Stimulated activated CD4-positive, alpha-beta T cell treated with anti-CD3 and anti-CD28 coated beads, TNF-alpha, amount 100 ng/mL, for 24 hours (primary cell): ENCODE data around the gene AANAT.

Experiments used
- DNase-seq, 3 experiments: peaks; one replicate each; pipeline ENCODE4 v3.0.0-alpha.2; 2020; ENCODE audit warnings: low read depth in 3 of 3

The AANAT gene

DNA sequence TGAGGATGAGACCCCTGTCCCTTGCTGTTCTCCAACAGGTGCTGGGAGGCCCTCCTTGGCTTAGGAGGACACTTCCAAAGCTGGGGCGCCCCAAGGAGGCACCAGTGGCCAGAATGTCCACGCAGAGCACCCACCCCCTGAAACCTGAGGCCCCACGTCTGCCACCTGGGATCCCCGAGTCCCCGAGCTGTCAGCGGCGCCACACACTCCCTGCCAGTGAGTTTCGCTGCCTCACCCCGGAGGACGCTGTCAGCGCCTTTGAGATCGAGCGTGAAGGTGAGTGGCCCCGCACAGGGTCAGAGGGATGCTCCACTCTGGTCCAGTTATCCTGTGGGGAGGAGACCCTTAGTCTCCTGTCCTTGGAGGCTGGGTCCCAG lies 1.2 kb downstream of the AANAT start:
- DNase-seq = no peak

DNA sequence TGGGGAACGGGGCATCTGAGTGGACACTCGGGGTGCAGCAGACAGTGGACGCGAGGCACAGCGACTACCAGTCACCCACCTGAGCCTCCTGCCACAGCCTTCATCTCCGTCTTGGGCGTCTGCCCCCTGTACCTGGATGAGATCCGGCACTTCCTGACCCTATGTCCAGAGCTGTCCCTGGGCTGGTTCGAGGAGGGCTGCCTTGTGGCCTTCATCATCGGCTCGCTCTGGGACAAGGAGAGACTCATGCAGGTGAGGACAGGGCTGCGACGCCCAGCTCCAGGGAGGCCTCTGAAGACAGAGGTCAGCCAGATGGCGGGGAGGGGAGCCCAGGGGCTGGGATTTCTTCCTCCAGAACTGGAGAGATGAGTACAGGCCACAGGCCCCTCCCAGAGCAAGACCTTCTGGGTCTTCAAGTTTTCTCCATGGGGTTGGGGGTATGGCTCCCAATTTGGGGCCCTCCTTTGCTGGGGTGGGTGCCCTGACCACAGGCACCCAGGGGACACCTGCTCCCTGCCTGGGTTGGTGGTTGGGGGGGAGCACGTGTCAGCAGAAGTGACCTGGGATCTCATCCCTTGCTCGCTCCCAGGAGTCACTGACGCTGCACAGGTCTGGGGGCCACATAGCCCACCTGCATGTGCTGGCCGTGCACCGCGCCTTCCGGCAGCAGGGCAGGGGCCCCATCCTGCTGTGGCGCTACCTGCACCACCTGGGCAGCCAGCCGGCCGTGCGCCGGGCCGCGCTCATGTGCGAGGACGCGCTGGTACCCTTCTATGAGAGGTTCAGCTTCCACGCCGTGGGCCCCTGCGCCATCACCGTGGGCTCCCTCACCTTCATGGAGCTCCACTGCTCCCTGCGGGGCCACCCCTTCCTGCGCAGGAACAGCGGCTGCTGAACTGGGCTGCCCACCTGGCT lies 1.9 kb downstream of the AANAT start:
- DNase-seq = no peak

DNA sequence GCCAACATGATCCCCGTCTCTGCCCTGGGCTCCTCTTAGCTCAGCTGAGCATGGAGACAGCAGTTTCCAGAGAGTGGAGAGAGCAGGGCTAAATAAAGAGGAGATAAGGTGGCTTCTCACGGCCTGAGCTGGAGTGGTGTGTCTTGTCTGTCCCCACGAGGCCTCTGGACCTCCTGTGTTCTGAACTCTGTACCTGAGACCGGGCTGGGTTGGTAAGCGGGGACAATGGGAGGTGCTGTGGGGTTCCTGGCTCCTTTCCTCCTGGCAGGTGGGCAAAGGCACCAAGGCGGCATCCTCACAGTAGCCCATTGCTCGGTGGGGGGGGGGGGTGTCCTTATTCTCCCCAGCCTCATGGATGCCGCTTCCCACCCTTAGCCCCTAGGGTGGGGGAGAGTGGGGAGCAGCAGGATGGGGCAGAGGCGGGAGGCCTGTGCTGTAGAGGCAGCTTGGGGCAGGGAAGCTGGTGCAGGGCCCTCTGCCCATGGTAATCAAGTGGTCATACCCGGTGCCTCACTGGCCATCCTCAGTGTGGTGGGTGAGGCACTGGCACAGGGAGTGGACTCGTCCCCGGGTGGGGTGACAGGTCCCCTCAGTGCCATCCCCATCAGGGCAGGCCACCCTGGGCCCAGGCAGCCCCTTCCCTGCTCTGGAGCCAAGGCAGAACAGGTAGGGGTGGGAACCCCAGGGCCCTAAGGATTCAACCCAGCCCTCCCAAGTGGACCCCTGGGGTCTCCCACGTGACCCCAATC lies 2.8 kb downstream of the AANAT start:
- DNase-seq = no peak

DNA sequence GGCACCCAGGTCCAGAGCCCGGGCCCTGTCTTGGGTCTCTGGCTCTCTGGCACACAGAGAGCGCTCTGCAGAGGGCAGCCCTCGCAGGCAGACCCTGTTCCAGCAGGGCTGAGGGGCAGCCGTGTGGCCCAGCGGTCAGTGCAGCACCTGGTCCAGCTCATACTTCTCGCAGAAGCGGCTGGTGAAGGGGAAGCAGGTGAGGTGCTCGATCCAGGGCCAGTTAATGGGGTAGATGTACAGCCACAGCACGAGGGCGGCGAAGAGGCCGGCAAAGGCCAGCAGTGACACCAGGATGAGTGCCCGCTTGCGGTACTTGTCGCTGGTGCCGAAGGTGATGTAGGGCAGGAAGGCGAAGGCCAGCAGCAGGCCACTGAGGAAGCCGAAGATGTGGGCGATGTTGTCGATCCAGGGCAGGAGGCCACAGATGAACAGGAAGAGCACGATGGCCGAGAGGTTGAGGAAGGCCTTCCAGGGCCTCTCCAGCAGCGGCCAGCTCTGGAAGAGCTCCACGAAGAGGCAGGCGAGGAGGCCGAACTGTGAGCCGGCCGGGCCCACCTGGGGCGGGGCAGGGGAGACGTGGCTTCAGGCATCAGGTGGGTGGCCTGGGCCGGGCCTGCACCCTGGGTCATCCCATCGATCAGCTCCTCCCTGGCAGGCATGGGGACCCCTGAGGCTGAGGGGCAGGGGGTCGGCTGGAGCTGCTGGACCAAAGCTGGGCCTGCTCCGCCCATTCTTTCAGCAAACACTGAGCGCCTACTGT lies 4.3 kb downstream of the AANAT start:
- DNase-seq = no peak

DNA sequence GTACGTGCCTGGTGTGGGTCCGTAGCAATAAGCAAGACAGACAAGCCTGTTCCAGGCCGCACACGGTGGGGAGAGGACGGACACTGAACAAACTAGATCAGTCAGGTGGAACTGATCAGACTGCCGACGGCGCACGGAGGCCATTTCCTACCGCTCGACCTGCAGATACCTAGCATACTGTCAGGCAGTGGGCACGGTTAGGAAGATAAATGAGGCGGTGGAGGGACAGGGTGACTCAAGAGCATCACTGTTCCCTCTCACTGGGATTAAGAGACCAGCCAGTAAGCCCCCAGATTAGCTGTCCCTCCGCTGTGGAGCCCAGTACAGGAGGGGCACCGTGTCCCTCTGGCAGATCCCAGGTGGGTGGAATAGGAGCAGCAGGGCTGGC lies 4.8 kb downstream of the AANAT start:
- DNase-seq = no peak

DNA sequence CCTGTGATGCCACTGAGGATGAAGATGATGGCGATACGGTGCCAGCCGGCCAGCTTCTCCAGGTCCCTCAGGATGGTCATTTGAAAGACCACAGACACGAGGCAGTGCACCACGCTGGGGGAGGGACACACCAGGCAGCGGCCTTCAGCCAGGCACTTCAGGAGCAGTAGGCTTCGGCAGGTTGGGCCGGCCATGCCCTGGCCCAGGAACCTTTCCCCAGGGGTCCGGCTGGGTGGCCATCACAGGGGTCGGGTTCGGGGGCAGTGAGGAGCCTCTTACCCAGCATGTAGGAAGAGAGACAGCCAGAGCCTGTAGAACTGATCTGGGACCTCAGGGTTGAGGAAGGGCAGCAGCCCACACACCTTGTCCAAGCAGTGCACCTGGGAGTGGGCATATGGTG lies 5.3 kb downstream of the AANAT start:
- no peak for DNase-seq

DNA sequence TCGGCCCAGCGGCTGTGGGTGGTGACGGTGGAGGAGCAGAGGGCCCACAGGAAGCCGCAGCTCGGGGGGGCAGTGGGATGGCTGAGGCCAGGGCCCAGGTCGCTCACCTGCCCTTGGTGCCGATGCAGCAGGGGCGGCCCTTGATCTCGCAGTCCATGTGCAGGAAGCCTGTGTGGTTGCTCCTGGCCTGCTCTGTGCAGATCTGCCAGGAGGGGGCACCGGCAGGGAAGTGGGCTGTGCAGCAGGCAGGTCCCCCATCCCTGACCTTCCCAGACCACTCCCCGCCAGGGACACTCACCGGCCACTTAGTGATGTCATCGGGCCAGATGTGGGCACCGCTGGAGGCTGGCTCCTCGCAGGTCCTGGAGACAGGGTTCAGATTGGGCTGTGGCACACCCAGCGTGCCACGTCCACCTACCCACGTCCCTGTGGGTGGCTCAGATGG lies 6.2 kb downstream of the AANAT start:
- no peak for DNase-seq

DNA sequence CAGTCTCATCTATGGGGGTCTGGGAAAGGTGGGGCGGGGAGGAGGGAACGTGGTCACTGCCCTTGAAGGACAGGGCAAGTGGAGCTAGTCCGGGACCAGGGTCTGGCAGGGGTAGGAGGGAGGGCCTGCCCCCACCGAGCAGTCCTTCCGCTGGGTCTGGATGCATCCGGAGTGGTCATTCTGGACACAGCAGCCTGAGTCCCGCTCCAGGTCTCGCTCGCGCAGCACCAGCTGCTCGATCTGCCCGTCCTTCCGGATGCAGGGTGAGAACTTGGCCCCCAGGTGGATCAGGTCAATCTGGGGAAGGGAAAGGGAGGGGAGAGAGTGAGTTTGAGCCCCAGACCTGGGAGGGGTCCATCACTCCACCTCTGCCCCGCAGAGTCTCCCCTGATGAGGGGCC lies 6.8 kb downstream of the AANAT start:
- DNase-seq = no peak

DNA sequence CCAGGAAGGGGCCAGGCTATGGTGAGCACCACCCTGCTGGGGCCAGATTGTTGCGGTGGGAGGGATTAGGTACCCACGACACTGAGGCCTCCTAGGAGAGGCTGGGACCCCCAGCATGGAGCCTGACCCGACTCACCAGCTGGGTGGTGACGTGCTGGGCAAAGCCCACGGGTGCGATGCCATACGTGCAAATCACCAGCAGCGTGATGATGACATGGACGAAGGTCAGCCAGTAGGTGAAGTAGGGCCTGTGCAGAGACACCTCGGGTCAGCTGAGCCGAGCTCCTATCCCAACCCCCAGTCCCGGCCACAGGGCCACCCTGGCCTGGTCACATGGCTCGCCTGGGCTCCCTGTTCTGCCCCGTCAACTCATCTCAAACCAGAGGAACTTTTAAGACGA lies 7.5 kb downstream of the AANAT start:
- DNase-seq = no peak

DNA sequence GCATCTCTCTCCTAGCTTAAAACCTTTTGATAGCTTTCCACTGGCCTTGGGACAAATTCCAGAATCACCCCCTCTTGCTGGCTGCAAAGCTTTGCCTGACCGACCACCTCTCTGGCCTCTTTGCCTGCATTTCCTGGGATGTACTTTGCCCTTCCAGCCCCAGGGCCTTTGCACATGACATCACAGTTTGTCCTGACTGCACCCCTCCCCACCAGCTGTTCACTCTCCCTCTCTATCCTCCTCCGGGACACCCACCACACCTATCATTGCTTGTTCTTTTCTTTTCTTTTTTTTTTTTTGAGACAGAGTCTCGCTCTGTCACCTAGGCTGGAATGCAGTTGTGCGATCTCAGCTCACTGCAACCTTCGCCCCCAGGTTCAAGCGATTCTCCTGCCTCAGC lies 7.9 kb downstream of the AANAT start:
- DNase-seq = no peak

DNA sequence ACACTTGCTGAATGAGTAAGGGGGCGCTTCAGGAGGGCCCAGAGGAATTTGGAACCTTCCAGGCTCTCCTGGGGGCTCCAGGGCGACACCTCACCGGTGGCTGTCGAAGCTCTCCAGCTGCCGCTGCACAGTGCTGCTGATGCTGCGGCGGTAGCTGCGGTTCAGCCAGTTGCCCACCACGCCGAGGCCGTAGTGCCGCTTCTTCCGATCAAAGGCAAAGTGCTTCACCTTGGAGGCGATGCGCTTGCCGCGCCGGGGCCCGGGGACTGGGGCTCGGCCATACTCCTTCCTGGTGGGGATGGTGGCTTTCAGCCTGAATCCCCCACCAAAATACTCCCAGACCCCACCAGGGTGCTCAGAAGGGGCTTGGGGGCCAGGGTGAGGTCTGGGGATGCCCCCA lies 9.3 kb downstream of the AANAT start:
- no peak for DNase-seq

DNA sequence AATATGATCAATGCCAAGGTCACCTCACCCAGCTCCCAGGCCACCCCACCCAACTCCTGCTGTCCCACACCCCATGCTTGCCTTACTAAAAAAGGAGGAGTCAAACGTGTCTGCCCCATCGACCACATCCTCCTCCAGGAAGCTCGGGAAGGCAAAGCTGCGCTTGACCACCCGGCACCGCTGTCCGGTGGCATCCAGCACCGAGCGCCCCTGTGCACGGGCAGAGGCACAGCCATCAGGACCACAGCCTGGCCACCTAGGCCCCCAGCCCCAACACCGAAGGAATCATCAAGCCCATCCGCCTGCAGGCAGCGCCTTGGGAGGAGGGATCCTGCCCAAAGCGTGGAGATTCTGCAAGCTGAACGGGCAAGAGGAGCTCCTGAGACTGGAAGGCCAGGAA lies 10.2 kb downstream of the AANAT start:
- DNase-seq = no peak

DNA sequence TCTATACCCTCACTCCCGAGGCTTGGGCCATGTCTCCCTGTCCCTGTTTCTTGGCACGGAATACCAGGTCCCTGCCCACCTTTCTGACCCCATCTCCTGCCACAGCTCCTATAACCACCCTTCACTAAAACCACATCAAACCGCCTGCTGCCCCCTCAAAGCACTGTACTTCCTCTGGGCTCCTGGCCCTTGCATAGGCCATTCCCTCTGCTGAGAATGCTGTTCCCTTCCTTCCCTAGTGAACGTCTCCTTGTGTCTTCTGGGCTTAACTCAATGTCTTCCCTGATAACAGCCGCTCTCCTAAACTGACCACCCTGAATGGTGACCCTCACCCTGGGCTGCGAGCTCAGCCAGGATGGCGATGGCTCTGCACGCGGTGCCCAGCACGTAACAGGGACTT lies 10.7 kb downstream of the AANAT start:
- no peak for DNase-seq

DNA sequence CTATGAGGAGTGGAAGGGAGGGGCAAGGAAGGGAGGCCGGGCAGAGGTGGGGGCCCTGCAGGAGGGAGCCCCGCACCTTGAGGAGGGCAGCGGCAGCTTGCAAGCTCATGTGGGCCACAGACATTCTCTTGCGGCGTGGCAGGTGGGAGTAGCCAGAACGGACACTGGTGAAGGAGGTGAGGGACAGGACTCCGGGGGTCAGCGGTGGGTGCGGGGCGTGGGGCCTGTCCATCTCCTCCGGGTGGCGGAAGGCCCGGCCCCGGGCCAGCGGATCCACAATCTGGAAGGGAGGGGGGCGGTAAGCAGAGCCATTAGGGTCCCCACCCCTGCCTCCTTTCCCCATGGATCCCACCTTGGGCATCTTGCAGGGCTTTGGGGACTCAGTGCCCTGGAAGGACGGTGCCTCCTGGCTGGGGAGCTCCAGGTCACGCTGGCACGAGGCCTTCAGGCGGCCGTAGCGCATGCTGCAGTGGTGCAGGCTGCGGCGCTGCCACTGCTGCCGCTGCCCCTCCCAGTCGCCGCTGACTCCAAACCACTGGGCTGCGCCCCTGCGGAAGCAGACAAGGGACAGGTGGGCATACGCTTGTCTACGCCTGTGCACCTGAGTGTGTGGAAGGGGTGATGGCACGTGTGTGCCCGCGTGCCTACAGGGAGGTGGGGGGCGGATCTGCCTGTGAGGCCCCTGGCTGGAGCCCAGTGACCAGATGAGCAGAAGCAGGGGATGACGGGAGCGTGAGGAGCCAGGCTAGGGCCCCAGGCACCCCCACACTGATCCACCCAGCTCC lies 11.5 kb downstream of the AANAT start:
- DNase-seq = no peak

DNA sequence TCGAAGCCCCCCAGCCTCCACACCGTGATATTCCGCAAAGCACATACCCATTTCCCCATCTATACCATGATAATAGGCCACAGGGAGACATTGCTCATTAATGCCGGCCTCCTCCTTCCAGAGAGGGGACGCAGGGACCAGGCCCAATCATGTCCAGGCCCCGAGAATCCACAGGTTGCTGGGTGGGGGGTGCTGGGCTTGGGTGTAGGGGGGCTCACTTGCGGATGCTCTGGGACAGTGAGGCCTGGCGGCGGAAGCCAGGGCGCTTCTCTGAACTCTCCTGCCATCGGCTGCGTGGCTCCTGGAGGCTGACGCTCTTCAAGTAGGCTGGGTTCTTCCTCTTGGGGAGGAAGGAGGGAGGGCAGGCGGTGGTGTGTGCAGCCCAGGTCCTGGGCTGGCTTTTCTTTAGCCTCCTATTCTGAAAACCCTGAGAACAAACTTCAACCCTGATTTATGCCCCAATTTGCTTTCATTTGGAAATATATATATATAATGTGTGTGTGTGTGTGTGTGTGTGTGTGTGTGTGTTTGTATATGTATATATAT lies 12.2 kb downstream of the AANAT start:
- no peak for DNase-seq

DNA sequence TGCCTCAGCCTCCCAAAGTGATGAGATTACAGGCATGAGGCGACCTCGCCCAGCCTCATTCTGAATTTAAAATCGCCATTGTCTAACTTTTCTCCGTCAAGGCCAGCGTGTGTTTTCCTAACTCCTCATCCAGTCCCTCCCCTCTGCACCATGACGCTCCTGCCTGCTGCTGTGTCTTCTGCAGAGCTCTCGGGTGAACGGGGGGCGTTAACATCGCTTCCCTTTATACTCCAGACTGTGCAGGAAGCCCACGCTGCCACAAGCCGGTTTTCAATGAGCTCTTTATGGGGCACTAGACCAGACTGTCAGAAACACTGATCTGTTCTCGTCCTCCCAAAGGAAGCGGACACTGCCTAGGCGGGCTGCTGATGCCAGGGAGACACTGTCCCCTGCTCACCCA lies 13.2 kb downstream of the AANAT start:
- DNase-seq = no peak

DNA sequence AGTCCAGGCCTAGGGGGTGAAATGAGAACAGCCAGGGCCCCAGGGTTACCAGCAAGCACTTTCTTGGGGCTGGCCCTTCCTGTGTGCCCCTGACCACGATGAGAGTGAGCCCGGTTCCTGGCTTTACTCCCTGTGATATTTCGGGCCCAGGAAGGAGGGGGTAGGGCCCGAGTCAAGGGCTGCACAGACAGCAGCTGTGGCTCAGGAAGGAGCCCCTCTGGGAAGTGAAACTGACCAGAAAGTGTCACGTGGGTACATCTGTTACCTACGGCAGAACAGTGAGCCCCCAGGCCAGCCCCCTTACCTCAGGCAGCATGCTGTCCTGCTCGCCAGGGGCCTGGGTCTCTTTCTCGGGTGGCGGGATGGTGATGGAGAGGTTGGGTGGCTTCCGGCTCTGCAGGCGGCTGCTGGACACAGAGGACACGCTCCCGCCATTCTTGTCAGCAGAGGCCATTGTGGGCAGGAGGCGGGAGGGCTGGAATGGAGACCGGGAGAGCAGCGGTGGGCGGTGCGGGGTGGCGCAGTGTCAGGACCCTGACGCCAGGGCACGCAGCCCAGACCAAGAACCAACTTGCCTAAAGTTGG lies 13.8 kb downstream of the AANAT start:
- no peak for DNase-seq

DNA sequence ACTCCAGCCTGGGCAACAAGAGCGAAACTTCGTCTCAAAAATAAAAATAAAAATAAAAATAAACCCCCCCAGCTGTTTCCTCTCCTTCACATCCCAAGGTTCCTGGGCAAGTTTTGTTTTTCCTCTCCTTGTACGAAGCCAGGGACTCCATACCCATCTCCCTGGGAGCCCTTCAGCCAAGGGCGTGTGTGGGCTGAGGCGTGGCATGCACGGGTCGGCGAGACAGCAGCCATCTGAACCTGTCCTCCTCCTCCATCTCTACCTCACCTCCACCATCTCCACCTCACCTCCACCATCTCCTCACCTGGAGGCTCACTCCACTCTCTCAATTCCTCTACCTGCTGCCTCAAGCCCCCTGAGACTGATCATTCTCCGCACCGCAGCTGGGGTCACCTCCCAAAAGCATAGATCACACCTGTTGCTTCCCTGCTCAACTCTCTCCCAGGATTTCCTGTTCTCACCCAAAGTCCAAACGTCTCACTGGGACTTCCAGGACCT lies 16.9 kb downstream of the AANAT start:
- no peak for DNase-seq

DNA sequence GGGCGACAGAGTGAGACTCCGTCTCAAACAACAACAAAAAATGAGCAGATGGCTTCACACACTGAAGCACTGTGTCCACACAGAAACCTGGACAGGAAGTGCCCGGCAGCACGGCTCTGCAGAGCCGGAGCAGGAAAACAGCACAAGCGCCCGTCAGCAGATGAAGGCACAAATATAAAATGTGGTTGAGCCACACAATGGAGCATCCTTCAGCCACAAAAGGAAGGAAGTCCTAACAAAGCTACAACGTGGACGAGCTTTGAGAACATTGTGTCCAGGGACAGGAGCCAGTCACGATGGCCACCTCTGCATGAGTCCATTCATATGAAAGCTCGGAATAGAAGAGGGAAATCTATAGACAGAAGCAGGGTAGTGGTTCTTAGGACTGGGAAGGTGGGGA lies 18.2 kb downstream of the AANAT start:
- DNase-seq = no peak

DNA sequence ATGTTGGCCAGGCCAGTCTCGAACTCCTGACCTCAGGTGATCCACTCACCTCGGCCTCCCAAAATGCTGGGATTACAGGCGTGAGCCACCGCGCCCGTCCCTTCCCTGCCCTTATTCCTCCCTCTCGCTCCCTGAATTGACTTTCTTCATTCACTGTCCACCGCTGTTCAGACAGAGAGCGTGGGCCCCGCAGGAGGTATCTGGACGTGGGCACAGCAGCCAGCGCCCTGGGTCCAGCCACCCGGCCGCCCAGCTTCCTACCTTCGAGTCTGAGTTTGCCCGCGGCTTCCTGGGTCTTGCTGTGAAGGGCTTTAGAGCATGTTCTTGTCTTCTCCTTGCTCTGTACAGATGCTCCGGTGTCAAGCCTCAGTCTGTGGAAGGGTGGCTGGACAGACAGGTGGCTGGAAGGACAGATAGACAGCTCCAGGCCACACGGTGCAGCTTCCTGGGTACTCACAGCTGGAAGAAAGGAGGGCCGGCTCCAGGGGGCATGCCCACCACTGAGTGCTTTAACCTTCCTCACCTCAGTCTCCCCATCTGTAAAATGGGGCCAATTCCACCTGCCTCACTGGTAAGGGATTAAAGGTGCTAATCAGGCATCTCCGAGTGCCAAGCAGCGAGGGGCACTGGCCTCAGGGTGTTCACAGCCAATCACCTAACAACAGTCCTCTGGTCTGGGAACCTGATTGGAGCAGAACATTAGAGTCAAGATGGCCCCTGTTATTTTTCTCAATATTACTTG lies 20.2 kb downstream of the AANAT start:
- DNase-seq = no peak
